Stimulated activated CD8-positive, alpha-beta memory T cell treated with anti-CD3 and anti-CD28 coated beads, Interleukin-12 subunit alpha, Interleukin-12 subunit beta, amount 100 ng/mL, for 1 hour (primary cell): ENCODE results near the gene XPO5.
A peak's percentile ranks its signal among the peaks of the same experiment; 100 is the strongest.

Experiments used
- DNase-seq: peaks from one replicate; pipeline ENCODE4 v3.0.0-alpha.2; 2020; ENCODE audit warnings: low read depth

The XPO5 gene

GRCh38 chr6:43497689-43498088 lies 78.1 kb downstream of the XPO5 start:
- DNase-seq: no peak

GRCh38 chr6:43497129-43497396 lies 78.8 kb downstream of the XPO5 start:
- no peak for DNase-seq

GRCh38 chr6:43496370-43497128 lies 79.3 kb downstream of the XPO5 start:
- DNase-seq: no peak

- DNase-seq: no peak
These were observed 80.4 kb downstream of the XPO5 start for GRCh38 chr6:43495409-43495941.

- DNase-seq: no peak
These were observed 81.1 kb downstream of the XPO5 start for GRCh38 chr6:43494766-43495165.

GRCh38 chr6:43494321-43494720 lies 81.5 kb downstream of the XPO5 start:
- DNase-seq: no peak

GRCh38 chr6:43493833-43494232 lies 82.0 kb downstream of the XPO5 start:
- no peak for DNase-seq

- no peak for DNase-seq
These were observed 82.6 kb downstream of the XPO5 start for GRCh38 chr6:43493230-43493629.

- DNase-seq: no peak
These were observed 83.2 kb downstream of the XPO5 start for GRCh38 chr6:43492673-43493072.

- DNase-seq: no peak
These were observed 83.8 kb downstream of the XPO5 start for GRCh38 chr6:43491750-43492661.

- DNase-seq: no peak
These were observed 85.3 kb downstream of the XPO5 start for GRCh38 chr6:43490523-43490939.

- DNase-seq: no peak
These were observed 86.4 kb downstream of the XPO5 start for GRCh38 chr6:43489277-43490072.

- DNase-seq: no peak
These were observed 87.1 kb downstream of the XPO5 start for GRCh38 chr6:43488667-43489276.

GRCh38 chr6:43481591-43482236 lies 94.1 kb downstream of the XPO5 start:
- no peak for DNase-seq

GRCh38 chr6:43481075-43481474 lies 94.8 kb downstream of the XPO5 start:
- DNase-seq: no peak

GRCh38 chr6:43478008-43478372 lies 97.8 kb downstream of the XPO5 start:
- no peak for DNase-seq

- peak; percentile 97 for DNase-seq
These were observed 98.4 kb downstream of the XPO5 start, which contains the start of gene TJAP1 for GRCh38 chr6:43477235-43478007. Gene TJAP1 (plus strand): TSS chr6:43477570. CDS start chr6:43499002, 21,432 bp downstream.

- DNase-seq: no peak
These were observed 99.1 kb downstream of the XPO5 start for GRCh38 chr6:43476746-43477145.

GRCh38 chr6:43475516-43475915 lies 100.3 kb downstream of the XPO5 start:
- no peak for DNase-seq

- DNase-seq: no peak
These were observed 103.3 kb downstream of the XPO5 start for GRCh38 chr6:43472515-43472914.
